DMS 273 treated with DMSO at 0.1 percent for 48 hours (cell line): ENCODE measurements around the gene ATP9A.
"Not testable (repeated sequence)": the region's sequence is repeated elsewhere in the genome, so short reads cannot be mapped to it uniquely, and the experiment has no call there.

Source experiments
- DNase-seq: peaks from one replicate; lab custom pipeline; 2025; lab: John Stamatoyannopoulos, UW

Gene ATP9A, protein sequence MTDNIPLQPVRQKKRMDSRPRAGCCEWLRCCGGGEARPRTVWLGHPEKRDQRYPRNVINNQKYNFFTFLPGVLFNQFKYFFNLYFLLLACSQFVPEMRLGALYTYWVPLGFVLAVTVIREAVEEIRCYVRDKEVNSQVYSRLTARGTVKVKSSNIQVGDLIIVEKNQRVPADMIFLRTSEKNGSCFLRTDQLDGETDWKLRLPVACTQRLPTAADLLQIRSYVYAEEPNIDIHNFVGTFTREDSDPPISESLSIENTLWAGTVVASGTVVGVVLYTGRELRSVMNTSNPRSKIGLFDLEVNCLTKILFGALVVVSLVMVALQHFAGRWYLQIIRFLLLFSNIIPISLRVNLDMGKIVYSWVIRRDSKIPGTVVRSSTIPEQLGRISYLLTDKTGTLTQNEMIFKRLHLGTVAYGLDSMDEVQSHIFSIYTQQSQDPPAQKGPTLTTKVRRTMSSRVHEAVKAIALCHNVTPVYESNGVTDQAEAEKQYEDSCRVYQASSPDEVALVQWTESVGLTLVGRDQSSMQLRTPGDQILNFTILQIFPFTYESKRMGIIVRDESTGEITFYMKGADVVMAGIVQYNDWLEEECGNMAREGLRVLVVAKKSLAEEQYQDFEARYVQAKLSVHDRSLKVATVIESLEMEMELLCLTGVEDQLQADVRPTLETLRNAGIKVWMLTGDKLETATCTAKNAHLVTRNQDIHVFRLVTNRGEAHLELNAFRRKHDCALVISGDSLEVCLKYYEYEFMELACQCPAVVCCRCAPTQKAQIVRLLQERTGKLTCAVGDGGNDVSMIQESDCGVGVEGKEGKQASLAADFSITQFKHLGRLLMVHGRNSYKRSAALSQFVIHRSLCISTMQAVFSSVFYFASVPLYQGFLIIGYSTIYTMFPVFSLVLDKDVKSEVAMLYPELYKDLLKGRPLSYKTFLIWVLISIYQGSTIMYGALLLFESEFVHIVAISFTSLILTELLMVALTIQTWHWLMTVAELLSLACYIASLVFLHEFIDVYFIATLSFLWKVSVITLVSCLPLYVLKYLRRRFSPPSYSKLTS

DNA sequence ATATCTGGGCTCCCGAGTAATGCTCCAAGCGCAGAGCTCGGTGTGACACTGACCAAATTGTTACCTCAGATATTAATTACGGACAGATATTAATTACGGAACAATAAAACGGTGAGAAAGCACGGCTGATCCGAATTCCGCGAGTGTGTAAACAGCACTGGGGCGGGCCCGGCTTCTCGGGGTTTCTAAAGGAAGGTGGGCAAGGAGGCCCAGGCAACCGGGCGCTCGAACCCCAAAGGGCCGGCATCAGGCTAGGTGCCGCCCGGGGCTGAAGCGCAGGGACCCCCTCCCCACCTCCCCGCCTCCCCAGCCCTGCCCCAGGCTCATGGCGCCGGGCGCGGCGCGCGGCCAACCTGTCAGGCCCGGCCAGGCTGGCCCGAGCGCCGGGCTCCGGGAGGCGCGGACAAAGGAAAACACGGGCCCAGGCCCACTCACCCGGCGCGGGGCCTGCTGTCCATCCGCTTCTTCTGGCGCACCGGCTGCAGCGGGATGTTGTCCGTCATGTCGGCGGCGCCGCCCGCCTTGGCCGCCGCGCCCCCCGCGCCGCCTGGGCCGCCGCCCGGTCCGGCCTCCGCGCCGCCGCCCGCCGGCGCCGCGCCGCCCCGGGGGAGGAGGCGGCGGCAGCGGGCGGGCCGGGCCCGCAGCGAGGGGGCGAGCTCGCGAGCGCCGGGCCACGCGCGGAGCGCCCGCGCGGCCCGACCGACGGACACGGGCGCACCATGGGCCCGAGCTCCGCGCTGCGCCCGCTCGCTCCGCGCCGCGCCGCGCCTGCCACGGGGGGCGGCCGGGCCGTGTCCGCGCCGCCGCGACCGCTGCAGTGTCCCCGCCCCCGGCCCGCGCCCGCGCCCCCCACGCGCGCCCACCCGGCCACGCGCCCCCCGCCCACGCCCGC, at the start of gene ATP9A:
Gene ATP9A (minus strand): TSS at position 524 of the 892 bp plus-strand sequence. CDS start 21 bp downstream, at position 503.
- no peak for DNase-seq

DNA sequence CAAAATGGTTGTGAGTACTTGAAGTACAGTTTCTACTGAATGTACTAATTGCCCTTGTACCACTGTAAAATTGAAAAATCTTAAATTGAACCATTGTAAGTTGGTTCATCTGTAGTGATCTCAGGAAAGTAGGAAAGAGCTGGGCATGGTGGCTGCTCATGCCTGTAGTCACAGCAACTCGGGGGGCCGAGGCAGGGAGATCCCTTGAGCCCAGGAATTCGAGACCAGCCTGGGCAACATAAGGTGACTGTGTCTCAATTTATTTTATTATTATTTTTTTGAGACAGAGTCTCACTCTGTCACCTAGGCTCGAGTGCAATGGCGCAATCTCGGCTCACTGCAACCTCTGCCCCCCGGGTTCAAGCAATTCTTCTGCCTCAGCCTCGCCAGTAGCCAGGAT, 48.7 kb upstream of the ATP9A start:
- DNase-seq: not testable (repeated sequence)

DNA sequence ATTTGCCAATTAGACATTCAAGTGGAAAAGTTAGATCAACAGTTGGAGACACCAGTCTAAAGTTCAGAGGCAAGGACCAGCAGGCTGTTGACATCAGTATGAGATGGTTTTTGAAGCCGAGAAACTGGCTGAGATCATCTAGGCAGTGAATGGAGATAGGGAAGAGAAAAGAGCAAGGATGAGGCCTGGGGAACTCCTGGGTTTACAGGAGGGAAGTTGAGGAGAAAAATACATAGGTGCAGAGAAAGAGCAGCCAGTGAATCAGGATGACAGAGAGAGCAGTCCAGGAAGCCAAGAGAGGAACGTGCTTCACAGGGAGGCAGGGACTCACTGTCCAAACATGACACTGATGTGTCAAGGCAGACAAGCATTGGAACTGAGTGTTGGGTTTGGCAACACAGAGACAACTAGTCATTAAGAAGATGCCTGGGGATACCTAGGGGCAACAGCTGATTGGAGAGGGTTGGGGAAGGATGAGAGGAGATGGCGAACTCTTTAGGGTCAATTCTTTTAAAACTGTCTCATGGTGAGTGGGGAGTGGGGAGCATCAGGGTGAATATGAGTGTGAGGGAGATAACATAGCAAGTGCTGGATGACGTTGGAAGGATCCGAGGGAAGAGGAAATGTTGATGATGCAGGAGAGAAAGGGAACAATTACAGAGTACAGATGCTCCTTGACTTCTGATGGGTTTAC, 47.3 kb upstream of the ATP9A start:
- DNase-seq: no peak

- DNase-seq: no peak
Measured at GRCh38 chr20:51812861-51813260, 44.7 kb upstream of the ATP9A start.

GRCh38 chr20:51811514-51812128, 43.4 kb upstream of the ATP9A start:
- no peak for DNase-seq

DNA sequence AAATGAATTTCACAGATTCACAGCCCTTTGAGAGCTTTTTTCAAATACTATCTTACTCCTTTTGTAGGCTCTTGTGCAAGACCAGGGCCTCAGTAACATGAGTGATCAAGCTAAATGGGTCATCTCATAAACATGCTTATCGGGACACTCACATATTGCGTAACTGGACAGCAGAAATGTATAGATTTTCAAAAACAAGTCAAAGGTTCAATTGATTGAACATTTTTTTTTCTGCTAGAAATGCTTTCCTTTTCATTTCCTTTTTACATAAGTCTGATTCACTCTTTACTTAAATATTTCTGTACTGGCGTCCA, 42.8 kb upstream of the ATP9A start:
- DNase-seq: no peak

- DNase-seq: no peak
Measured at GRCh38 chr20:51810155-51811041, 42.2 kb upstream of the ATP9A start.

GRCh38 chr20:51807720-51808250, 39.6 kb upstream of the ATP9A start:
- no peak for DNase-seq

- no peak for DNase-seq
Measured at GRCh38 chr20:51804754-51805153, 36.6 kb upstream of the ATP9A start.

GRCh38 chr20:51803148-51803854, 35.1 kb upstream of the ATP9A start:
- DNase-seq: no peak

- no peak for DNase-seq
Measured at GRCh38 chr20:51802170-51802751, 34.1 kb upstream of the ATP9A start, which contains the start of gene SALL4. Gene SALL4, minus strand, starts transcription at chr20:51802521. Its CDS starts 113 bp downstream, at chr20:51802408.

GRCh38 chr20:51801823-51802123, 33.6 kb upstream of the ATP9A start:
- DNase-seq: no peak

GRCh38 chr20:51801122-51801822, 33.1 kb upstream of the ATP9A start:
- DNase-seq: no peak

- no peak for DNase-seq
Measured at GRCh38 chr20:51800872-51801121, 32.6 kb upstream of the ATP9A start.

DNA sequence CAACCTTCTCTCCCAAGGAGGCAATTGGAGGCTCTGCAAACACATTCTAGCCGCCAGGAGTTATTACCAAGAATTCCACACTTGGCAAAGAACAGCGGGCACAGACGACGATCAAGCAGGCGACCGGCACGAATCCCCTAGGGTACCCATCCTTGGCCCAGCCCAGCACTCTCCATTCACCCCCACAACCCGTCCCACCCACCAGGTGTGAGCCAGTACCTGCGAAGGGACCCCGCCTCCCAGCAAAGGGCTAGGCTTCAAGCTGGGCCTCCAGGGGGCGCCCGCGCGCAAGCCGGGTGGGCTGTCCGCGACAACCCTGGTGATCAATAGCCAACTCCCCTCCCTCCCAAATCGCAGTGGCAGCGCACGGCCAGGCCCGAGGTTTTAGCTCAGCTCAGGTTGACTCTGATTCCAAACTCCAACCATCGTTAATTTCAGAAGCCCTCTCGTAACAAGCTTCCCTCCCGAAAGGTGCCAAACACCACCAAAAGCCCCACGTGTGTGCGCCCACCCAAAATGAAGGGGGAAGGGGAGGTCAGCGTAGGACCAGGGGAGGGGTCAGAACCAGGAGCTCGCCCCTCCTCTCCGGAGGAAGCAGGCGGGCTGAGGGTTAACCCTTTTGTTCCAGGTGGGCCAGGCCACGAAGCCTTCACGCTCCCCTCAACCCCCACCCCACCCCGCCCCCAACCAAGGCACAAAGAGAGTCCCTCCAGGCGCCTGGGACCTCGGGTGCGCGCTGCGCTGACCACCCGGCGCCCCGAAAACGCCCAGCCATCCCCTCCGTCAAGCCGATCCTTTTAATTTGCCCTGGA, 32.1 kb upstream of the ATP9A start:
- no peak for DNase-seq

DNA sequence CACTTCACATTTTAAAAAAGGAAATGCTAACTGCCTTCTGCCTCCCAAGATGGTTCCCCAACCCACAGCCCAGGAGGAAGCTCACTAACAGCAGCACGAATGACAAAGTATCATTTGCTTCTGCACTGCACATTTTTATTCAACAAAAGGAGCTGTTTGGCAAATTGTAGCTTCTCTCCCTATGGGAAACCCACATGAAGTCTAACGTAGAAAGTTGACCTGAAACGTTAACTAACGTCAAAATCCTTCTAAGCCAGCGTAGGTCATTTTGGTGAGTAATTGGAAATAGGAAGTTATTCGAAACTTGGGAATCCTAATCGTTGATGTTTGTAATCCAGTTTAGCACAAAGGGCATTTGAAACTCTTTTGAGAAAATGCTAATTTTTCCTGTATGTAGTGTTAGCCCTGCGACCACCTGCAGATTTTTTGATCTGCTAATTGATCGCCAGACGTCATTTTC, 31.2 kb upstream of the ATP9A start:
- no peak for DNase-seq

DNA sequence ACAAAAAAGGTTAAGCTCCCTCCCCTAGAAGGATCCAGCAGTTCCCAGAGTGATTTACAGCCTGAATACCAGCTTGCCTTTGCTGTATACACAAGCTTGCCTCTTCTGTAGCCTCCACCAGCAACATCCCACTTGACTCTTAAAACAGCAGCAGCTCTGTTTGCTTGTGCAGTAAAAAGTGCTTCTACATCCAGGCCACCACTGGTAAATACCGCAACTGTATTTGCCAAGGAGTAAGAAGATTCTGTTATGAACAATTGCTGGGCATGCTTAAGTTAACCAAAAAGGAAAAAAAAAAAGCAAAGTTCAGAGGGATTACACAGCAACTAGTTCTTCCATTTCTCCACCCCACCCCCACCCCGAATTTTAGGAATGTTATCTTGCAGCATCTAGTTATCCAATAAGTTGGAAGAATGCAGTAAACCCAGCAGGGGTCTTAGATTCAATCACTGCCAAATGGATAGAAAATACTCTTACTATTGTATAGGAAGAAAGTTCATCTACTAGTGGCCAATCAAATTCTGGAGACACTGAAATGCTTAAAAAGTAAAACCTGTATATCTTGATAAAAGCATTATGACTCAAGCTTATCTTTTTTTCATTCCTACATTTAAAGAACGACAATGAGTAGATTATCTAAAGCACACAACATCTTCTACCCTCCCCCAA, 29.3 kb upstream of the ATP9A start:
- DNase-seq: no peak
